NB4 (cell line): ENCODE data around the gene LHX8.

ENCODE experiments used
- DNase-seq: peaks from one replicate; pipeline ENCODE4 v3.0.0; 2010; ENCODE audit warnings: low read depth
- H3K4me3 ChIP-seq: one replicate; pipeline ENCODE4 v1.5.1; 2011; ENCODE audit warnings: mild to moderate bottlenecking, low read depth, low read length, moderate library complexity
- CTCF ChIP-seq: IDR thresholded peaks from one replicate; pipeline ENCODE4 v1.5.1; 2012; ENCODE audit warnings: low read depth, low read length
- MAX ChIP-seq: IDR thresholded peaks from 2 replicates; pipeline ENCODE4 v1.6.1; 2011; ENCODE audit warnings: low read depth, low read length
- MYC ChIP-seq: IDR thresholded peaks from 2 replicates; pipeline ENCODE4 v1.6.1; 2011; ENCODE audit warnings: low read depth, low read length
- POLR2A ChIP-seq: IDR thresholded peaks from 2 replicates; pipeline ENCODE4 v1.6.1; 2011; ENCODE audit warnings: mild to moderate bottlenecking; ENCODE audit not compliant: insufficient read length; ENCODE audit errors: extremely low read depth

LHX8 gene

GRCh38 chr1:75133750-75134646 is at the start of gene LHX8:
Gene LHX8 (plus strand): TSS chr1:75134388. CDS start chr1:75136615, 2,227 bp downstream.
- no peak for TF ChIP-seq MAX
- no peak for TF ChIP-seq POLR2A
- no peak for TF ChIP-seq CTCF
- no peak for TF ChIP-seq MYC

GRCh38 chr1:75085931-75086330 is 48.3 kb upstream of the LHX8 start:
- no peak for DNase-seq
- H3K4me3 ChIP-seq, result no peak overlapping the region
- no peak for TF ChIP-seq POLR2A
- TF ChIP-seq MAX, result no peak

More at GRCh38 chr1:75133750-75134646, at the start of gene LHX8:
- DNase-seq, result no peak
- H3K4me3 ChIP-seq, result no peak within 1 kb of the TSS

- no peak for TF ChIP-seq MYC
- no peak overlapping the region for H3K4me3 ChIP-seq
- no peak for DNase-seq
Measured at GRCh38 chr1:75087278-75087677, 46.9 kb upstream of the LHX8 start.

GRCh38 chr1:75092141-75092540 is 42.0 kb upstream of the LHX8 start:
- TF ChIP-seq MAX (no peak), CTCF (no peak), MYC (no peak), POLR2A (no peak)
- no peak for DNase-seq
- no peak overlapping the region for H3K4me3 ChIP-seq

- TF ChIP-seq MAX (no peak), CTCF (no peak), MYC (no peak), POLR2A (no peak)
- DNase-seq, result no peak
- no peak overlapping the region for H3K4me3 ChIP-seq
Measured at GRCh38 chr1:75097654-75098053, 36.5 kb upstream of the LHX8 start.

- H3K4me3 ChIP-seq, result no peak overlapping the region
- TF ChIP-seq MYC, result no peak
- no peak for TF ChIP-seq CTCF
- TF ChIP-seq MAX, result no peak
- TF ChIP-seq POLR2A, result no peak
- DNase-seq, result no peak
Measured at GRCh38 chr1:75099581-75099980, 34.6 kb upstream of the LHX8 start.
